Parathyroid adenoma (tissue), 2 donors: ENCODE data around the gene CHP2.
"Not testable (repeated sequence)": the region's sequence is repeated elsewhere in the genome, so short reads cannot be mapped to it uniquely, and the experiment has no call there.

Experiments used
- H2AFZ ChIP-seq: fragments of 300-600 bp; sonication (generic); one replicate; pipeline ENCODE4 v1.7.0; 2017; ENCODE audit warnings: antibody characterized with exemption, mild to moderate bottlenecking
- H3K27ac ChIP-seq: fragments of 300-600 bp; sonication (generic); one replicate; pipeline ENCODE4 v1.7.0; 2017
- H3K27me3 ChIP-seq: fragments of 300-600 bp; sonication (generic); one replicate; pipeline ENCODE4 v1.7.0; 2017; ENCODE audit warnings: low read length; ENCODE audit not compliant: control insufficient read depth, insufficient read depth
- H3K36me3 ChIP-seq: fragments of 300-600 bp; sonication (generic); one replicate; pipeline ENCODE4 v1.7.0; 2017; ENCODE audit warnings: low read length; ENCODE audit not compliant: control insufficient read depth, insufficient read depth
- H3K4me1 ChIP-seq: fragments of 300-600 bp; sonication (generic); one replicate; pipeline ENCODE4 v1.7.0; 2017; ENCODE audit warnings: control low read depth
- H3K4me2 ChIP-seq: fragments of 300-600 bp; sonication (generic); one replicate; pipeline ENCODE4 v1.7.0; 2017; ENCODE audit warnings: low read length
- H3K4me3 ChIP-seq: fragments of 300-600 bp; sonication (generic); one replicate; pipeline ENCODE4 v1.7.0; 2017; ENCODE audit warnings: low read depth, low read length
- H3K79me2 ChIP-seq: fragments of 300-600 bp; sonication (generic); one replicate; pipeline ENCODE4 v1.7.0; 2017; ENCODE audit warnings: control low read depth
- H3K9ac ChIP-seq: fragments of 300-600 bp; sonication (generic); one replicate; pipeline ENCODE4 v1.7.0; 2017; ENCODE audit warnings: mild to moderate bottlenecking
- H3K9me3 ChIP-seq: fragments of 300-600 bp; sonication (generic); one replicate; pipeline ENCODE4 v1.7.0; 2017; ENCODE audit warnings: low read length; ENCODE audit not compliant: control insufficient read depth
- TF ChIP-seq, protein P1 (sequence below): fragments of 300-600 bp; sonication (generic); IDR thresholded peaks from one replicate; pipeline ENCODE4 v1.7.0; 2017; ENCODE audit warnings: antibody characterized with exemption, mild to moderate bottlenecking
- donor health status: primary hyperparathyroidism.

The CHP2 gene

DNA sequence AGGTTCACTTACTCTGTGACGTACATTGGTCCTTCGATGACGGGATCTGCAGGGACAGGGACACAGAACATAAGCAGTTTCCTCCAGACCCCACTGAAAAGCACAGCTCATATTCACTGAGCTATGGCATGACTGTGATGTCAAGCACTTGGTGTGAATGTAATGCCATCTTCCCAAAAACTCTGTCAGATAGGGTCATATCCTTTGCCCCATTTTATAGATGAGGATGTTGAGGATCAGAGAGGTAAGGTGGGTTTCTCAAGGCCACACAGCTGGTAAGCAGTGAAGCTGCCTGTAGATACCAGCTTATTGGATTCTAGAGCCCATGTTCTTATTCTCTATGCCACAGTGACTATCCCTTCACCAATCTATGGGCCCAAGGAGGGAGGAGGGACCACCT, 44.3 kb upstream of the CHP2 start:
- no peak overlapping the region for H3K27ac ChIP-seq

DNA sequence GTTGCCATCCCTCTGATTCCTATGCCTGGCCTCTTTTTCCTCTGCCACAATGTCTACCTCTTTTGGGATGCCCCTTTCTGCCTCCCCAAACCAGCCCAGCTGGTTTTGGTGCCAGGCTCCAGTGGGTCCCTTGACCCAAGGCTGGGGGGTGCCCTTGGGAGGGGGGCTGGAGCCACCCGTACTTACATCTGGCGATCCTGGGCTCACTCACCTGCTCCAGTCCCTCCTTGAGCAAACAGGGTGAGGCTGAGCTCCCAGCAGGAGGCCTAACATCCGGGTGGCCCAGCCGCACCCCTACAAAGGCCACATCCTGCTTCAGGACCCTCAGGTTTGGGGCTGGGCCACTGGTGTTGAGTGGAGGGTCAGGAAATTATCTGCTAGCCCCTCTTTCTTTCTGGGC, 43.0 kb upstream of the CHP2 start:
- no peak overlapping the region for H3K4me3 ChIP-seq
- no peak overlapping the region for H3K27ac ChIP-seq
- no peak overlapping the region for H2AFZ ChIP-seq
- no peak overlapping the region for H3K9ac ChIP-seq
- H3K36me3 ChIP-seq, result no peaks in the 10 kb centered on the region
- no peak overlapping the region for H3K4me2 ChIP-seq
- H3K79me2 ChIP-seq, result no peaks in the 10 kb centered on the region
- no peaks in the 10 kb centered on the region for H3K4me1 ChIP-seq
- H3K9me3 ChIP-seq, result no peaks in the 10 kb centered on the region
- TF ChIP-seq, protein P1, sequence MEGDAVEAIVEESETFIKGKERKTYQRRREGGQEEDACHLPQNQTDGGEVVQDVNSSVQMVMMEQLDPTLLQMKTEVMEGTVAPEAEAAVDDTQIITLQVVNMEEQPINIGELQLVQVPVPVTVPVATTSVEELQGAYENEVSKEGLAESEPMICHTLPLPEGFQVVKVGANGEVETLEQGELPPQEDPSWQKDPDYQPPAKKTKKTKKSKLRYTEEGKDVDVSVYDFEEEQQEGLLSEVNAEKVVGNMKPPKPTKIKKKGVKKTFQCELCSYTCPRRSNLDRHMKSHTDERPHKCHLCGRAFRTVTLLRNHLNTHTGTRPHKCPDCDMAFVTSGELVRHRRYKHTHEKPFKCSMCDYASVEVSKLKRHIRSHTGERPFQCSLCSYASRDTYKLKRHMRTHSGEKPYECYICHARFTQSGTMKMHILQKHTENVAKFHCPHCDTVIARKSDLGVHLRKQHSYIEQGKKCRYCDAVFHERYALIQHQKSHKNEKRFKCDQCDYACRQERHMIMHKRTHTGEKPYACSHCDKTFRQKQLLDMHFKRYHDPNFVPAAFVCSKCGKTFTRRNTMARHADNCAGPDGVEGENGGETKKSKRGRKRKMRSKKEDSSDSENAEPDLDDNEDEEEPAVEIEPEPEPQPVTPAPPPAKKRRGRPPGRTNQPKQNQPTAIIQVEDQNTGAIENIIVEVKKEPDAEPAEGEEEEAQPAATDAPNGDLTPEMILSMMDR, result no peak
- no peaks in the 10 kb centered on the region for H3K27me3 ChIP-seq

More for the DNA sequence above, 44.3 kb upstream of the CHP2 start:
- H2AFZ ChIP-seq, result no peak overlapping the region
- no peaks in the 10 kb centered on the region for H3K27me3 ChIP-seq
- no peak overlapping the region for H3K9ac ChIP-seq
- H3K4me2 ChIP-seq, result no peak overlapping the region
- H3K36me3 ChIP-seq, result no peaks in the 10 kb centered on the region
- no peaks in the 10 kb centered on the region for H3K9me3 ChIP-seq
- H3K79me2 ChIP-seq, result no peaks in the 10 kb centered on the region
- no peak overlapping the region for H3K4me3 ChIP-seq
- no peaks in the 10 kb centered on the region for H3K4me1 ChIP-seq
- TF ChIP-seq, protein P1, result no peak

DNA sequence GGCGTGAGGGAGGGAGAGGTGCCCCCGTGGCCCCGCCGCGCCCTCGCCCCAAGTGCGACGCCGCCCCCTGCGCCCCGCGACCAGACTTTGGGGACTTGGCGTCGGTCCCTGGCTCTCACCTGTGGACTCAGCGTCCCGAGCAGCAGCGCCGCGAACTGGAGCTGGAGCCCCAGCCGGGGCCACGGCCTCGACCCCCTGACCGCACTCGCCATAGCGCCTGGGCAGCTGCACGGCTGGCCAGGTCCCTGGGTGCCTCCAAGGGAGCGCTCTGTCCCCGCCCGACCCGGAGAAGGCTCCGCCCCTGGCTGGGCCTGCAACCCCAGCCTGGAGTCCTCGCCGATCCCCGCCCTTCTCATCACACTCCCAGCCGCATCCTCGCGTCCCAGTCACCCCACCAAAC, 41.9 kb upstream of the CHP2 start, which contains the start of gene ERN2:
ERN2 (minus strand) TSS at position 247 of the 400 bp plus-strand sequence; CDS start at position 212, 35 bp downstream.
- Histone ChIP-seq H3K79me2 (no peaks in the 10 kb centered on the region), H3K27me3 (no peaks in the 10 kb centered on the region), H3K27ac (no peak within 1 kb of the TSS), H3K4me3 (no peak within 1 kb of the TSS), H3K36me3 (no peaks in the 10 kb centered on the region), H2AFZ (no peak within 1 kb of the TSS), H3K9me3 (no peaks in the 10 kb centered on the region), H3K9ac (no peak within 1 kb of the TSS), H3K4me2 (no peak within 1 kb of the TSS), H3K4me1 (no peaks in the 10 kb centered on the region)
- TF ChIP-seq, protein P1, result no peak

DNA sequence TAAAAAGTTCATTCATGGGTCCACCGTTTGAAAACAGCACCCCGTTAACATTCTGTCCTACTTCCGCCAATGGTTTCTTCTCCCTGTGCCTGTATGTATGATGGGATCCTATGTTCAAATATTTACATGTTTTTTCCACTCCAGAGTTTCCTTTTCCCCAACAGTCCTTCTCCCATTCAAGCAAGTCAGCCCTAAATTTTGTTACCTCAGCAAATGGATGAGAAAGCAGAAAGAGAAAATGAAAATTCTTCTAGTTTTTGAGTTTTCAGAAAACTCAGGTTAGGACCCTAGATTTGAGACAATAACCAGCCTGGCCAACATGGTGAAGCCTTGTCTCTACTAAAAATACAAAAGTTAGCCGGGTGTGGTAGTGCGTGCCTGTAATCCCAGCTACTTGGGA, 38.3 kb upstream of the CHP2 start:
- Histone ChIP-seq H3K4me3 (no peak overlapping the region), H3K4me2 (no peak overlapping the region), H3K27me3 (no peaks in the 10 kb centered on the region), H3K9ac (no peak overlapping the region), H2AFZ (no peak overlapping the region), H3K4me1 (no peaks in the 10 kb centered on the region), H3K9me3 (no peaks in the 10 kb centered on the region), H3K27ac (no peak overlapping the region), H3K36me3 (no peaks in the 10 kb centered on the region), H3K79me2 (no peaks in the 10 kb centered on the region)
- TF ChIP-seq, protein P1, result no peak

DNA sequence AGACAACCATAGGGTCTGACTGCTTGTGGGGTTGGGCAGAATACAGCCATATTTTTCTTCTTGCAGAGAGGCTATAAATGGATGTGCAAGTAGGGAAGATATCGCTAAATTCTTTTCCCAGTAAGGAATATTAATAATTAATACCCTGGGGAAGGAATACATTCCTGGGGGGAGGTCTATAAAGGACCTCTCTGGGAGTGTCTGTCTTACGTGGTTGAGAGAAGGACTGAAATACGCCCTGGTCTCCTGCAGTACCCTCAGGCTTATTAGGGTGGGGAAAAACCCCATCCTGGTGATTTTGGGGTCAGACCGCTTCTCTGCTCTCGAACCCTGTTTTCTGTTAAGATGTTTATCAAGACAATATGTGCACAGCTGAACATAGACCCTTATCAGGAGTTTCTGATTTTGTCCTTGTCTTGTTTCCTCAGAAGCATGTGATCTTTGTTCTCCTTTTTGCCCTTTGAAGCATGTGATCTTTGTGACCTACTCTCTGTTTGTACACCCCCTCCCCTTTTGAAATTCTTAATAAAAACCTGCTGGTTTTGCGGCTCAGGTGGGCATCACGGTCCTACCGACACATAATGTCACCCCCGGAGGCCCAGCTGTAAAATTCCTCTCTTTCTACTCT, 32.1 kb upstream of the CHP2 start:
- not testable (repeated sequence) for H3K9ac ChIP-seq, H2AFZ ChIP-seq, H3K9me3 ChIP-seq, H3K4me2 ChIP-seq, H3K4me1 ChIP-seq, H3K79me2 ChIP-seq, H3K4me3 ChIP-seq, H3K27me3 ChIP-seq, H3K27ac ChIP-seq, H3K36me3 ChIP-seq
